HS-27A (cell line): ENCODE data around the gene PITPNC1.
A peak's percentile ranks its signal among the peaks of the same experiment; 100 is the strongest.
"Not testable (repeated sequence)": the region's sequence is repeated elsewhere in the genome, so short reads cannot be mapped to it uniquely, and the experiment has no call there.

ENCODE experiments used
- DNase-seq: peaks from one replicate; pipeline ENCODE4 v3.0.0-alpha.2; 2012; ENCODE audit warnings: low read depth, missing footprints

PITPNC1 gene

DNA sequence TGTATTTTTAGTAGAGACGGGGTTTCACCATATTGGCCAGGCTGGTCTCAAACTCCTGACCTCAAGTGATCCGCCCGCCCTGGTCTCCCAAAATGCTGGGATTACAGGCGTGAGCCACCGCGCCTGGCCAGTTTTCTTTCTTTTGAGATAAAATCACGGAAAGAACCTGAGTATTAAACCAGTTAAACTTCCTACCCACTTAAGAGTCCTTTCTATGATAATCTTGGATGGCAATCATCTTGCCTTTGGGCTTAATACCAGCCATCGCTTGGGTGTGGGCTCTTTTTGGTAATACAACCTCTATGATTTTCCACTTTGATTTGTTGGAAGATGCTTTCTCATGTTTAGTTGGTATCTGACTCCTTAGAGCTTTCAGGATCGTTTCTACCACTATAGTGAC lies 24.0 kb downstream of the PITPNC1 start:
- DNase-seq: no peak

DNA sequence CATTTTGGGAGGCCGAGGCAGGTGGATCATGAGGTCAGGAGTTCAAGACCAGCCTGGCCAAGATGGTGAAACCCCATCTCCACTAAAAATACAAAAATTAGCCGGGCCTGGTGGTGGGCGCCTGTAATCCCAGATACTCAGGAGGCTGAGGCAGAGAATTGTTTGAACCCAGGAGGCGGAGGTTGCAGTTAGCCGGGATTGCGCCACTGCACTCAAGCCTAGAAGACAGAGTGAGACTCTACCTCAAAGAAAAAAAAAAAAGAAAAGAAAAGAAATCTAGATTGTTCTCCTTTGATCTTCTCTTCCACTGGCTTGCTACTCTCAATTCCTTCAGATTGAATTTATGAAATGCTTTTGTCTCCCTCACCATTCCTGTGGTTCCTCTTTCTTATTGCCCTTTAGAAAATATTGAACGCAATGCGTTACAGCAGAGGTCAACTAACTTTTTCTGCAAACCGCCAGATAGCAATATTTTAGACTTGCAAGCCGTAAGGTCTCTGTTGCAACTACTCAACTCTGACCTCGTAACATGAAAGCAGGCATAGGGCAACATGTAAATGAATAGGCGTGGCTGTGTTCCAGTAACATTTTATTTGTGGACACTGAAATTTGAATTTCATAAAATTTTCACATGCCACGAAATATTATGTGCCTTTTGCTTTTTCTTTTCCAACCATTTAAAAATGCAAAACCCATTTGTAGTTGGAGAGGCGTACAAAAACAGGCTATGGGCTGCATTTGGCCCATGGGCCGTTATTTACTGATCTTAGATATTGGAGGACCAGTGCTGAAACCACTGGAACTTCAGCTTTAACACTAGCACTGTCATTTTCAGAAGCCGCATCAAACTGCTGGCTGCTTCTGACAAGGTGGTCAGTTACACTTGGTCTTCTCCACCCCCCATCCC lies 24.8 kb downstream of the PITPNC1 start:
- no peak for DNase-seq

DNA sequence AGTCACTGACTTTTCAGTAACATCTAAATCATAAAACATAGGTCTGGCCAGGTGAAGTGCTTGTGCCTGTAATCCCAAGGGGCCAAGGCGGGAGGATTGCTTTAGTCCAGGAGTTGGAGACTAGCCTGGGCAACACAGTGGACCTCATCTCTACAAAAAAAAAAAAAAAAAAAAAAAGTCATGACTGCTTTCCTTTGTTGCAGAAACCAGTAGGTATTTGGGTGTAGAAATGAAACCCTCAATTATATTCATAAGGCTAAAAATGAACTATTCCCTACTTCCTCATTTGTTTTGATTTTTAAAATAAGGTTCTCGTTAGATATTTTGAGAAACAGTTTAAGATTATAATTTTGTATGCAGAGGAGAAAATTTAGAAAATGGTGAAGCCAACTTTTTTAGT lies 26.0 kb downstream of the PITPNC1 start:
- no peak for DNase-seq

DNA sequence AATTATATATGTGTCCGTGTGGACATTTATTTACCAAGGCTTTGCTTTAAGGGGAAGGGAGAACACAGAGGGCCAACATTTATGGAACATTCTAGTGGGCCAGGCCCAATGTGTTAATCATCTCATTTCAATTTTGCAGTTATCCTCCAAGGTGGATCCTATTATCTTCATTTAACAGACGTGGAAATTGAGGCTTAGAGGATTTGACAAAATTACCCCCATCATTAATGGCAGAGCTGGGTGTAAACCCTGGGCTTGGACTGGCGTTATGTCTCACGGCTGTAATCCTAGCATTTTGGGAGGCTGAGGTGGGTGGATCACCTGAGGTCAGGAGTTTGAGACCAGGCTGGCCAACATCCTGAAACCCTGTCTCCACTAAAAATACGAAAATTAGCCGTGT lies 26.4 kb downstream of the PITPNC1 start:
- DNase-seq: no peak

DNA sequence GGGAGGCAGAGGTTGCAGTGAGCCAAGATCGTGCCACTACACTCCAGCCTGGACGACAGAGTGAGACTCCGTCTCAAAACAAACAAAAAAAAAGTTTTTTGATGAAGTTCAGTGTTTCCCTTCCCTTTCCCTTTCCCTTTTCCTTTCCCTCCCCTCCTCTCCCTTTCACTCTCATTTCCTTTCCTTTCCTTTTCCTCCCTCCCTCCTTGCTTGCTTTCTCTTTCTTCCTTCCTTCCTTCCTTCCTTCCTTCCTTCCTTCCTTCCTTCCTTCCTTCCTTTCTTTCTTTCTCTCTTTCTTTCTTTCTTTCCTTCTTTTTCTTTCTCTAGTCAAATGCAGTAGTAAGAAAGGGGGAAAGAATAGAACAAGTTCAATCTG lies 31.4 kb downstream of the PITPNC1 start:
- not testable (repeated sequence) for DNase-seq

DNA sequence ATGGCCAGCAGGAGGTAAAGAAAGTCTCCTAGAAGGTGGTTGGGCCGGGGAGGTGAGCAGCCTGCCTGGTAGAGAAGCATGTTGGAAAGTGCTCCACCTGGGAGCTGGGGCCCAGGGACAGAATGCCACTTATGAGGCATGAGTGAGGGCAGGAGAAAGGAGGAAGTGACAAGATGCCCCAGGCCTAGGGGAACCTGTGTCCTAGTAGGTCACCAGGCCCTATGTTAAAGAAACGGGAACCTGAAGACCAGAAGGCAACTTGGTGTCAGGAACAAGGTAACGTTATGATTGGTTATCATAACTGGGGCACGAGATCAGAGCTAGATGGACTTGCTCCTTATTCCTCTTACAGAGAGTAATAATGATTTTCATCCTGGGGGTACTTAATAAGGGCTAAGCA lies 34.3 kb downstream of the PITPNC1 start:
- no peak for DNase-seq

DNA sequence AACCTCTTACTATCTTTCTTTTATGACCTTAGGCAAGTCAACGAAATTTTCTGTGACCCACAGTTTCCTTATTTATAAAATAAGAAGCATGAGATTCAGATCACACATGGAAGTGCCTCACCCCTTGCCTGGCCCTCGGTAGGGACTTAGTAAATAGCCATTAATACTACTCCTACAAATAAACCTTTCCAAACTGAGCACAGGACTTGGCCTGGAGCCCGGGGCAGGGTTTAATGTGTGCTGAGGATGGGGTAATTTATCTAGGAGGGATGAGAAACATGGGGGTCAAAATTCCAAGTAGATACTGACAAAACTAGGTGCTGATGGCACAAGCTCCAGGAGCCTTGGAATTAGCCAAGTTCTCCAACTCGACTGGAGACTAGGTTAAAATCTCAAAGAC lies 35.0 kb downstream of the PITPNC1 start:
- no peak for DNase-seq

DNA sequence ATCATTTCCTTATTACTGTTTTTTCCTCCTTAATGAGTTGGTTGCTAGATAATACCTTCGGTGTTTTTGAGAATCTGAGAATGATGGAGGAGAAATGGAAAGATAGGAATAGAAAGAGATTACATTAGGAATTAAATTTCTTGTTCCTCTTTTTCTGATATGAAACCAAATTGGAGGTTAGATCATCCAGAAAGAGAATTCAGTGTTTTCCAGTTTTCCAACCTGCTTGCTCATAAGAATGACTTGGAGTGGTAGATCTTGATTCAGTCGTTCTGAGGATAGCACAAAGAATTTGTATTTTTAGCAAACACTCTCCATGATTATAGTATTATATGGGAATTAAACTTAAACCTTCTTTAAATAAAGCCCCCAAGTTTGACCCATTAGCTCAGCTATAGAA lies 35.9 kb downstream of the PITPNC1 start:
- DNase-seq: no peak

DNA sequence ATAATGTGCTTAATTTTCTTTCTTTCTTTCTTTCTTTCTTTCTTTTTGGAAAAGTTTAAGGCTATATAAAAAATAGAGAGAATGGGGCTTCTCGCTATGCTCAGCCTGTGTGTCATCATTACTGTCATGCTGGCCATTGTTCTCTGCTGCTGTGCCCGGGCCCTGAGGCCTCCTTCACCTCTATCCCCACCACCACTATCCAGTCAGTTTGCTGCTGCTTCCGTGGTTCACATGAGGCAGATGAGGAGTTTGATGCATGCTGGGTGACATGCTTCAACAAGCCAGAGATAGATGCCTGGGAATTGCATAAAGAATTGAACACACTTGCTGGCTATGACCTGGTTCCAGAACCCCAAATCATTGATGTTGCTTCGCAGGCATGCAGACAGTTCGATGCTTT lies 36.3 kb downstream of the PITPNC1 start:
- no peak for DNase-seq

DNA sequence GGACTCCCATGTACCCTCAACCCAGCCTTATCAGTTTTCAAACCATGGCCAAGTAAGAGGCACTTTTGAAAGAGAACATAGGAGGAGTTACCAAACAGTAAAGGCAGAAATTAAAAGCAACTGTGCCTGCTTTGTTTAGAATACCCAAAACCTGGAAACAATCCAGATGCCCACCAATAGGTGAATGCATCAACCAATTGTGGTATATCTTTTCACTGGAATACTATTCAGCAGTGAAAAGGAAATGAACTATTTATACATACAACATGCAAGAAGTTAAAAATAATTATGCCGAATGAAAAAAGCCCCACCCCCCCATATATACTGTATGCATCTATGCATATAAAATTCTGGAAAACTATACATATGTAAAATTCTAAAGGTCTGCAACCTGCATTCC lies 37.0 kb downstream of the PITPNC1 start:
- no peak for DNase-seq

DNA sequence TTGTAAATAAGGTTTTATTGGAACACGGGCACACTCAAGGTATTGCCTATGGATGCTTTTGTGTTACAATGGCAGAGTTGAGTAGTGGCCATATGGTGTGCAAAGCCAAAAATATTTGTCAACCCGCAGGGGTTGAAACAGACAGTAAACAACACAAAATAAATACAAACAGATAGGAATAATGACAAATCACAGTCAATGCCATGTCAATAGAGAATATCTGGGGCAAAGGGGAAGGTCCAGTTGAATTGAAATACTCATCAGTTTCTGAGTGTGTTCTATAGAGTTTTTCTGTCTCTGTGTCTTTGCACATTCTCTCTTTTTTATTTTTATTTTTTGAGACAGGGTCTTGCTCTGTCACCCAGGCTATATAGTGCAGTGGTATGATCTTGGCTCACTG lies 37.5 kb downstream of the PITPNC1 start:
- DNase-seq: no peak

DNA sequence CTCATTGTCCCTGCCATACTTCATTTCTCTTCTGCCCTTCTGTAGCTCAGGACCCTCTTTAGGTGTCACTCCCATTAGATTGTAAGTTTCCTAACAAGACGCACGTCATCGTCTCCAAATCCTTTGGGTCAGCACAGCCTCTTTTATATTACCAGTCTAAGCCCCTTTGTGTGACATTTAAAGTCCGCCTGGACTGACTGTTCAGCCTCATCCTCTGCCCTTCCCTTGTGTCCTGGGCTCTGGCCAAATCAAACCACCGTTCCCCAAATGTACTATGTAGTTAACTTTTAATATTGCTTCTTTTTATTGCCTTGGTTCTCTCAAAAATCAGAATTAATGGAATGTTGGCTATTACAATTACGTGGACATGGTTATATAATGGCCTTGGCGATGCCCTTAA lies 38.2 kb downstream of the PITPNC1 start:
- DNase-seq: no peak

DNA sequence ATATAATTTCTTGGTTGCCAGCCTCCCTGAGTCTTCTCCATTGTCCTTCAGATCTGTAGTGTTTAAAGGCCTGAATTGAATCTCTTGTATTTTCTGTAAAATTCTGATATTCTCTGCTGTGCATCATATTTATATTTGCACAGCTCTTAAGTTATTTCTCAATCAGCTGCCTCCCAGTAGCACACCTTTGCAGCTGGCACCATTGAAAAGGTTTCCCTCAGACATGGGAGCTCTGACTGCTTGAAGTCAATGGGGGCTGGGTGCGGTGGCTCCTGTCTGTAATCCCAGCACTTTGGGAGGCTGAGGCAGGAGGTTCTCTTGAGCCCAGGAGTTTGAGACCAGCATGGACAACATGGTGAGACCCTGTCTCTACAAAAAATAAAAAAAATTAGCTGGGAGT lies 40.4 kb downstream of the PITPNC1 start:
- no peak for DNase-seq

DNA sequence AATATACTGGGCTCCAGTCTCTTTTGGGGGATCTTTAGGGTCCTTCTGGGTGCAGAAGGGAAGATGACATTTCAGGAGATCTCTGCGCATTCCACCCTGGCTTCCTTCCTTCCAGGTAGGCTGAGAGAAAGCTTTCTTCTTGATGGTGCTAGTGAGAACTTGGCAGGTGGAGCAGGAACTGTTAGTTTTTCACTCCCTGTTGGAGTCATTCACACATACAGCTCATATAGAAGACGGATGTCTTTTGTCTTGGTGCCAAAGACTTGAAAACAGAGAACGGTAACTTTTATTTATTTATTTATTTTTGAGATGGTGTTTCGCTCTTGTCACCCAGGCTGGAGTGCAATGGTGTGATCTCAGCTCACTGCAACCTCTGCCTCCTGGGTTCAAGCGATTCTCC lies 43.9 kb downstream of the PITPNC1 start:
- no peak for DNase-seq

DNA sequence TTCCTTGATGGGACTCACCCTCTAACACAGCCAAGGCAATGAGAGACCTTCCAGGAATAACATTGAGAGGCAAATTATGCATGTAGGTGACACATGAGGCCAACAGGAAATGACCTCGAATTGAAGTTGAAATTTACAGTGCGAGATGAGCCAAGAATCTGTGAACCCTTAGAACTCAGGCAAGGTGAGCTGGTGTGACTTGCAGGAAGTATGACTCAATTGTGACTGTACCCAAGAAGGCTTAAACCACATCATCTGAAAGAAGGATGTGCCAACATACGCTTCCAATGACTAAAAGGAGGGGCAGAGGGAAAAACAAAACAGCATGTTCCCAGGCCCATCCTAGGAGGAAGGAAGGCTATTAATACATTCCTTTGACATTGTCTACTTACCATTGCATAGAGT lies 44.8 kb downstream of the PITPNC1 start:
- peak; percentile 4 for DNase-seq

DNA sequence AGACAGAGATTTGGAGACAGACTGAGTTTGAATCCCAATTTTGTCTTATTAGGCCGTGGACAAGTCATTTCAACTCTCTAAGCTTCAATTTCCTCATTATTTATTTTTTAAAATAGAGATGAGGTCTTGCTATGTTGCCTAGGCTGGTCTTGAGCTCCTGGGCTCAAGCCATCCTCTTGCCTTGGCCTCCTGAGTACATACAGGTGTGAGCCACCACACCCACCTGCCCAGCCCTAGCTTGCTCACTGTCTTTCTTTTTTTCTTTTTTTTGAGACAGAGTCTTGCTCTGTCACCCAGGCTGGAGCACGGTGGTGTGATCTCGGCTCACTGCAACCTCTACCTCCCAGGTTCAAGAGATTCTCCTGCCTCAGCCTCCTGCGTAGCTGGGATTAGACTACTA lies 45.2 kb downstream of the PITPNC1 start:
- not testable (repeated sequence) for DNase-seq

DNA sequence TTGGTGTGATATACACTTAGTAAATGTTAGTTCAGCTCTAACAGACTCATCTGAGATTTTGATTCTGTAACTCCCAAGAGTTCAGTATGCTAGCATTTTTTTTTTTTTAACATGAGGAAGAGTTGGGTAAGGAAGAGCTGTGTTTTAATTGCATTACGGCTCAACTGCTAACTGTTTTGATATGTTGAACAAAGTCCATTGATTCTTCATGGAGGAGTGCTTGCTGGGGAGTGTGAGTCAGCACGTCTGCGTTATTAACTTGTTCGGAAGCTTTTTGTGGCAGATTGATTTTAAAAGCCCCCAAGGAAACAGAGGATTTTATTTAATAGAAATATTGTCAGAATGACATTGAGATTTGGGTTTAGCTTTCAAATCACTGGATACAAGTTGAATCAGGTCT lies 45.8 kb downstream of the PITPNC1 start:
- DNase-seq: no peak

DNA sequence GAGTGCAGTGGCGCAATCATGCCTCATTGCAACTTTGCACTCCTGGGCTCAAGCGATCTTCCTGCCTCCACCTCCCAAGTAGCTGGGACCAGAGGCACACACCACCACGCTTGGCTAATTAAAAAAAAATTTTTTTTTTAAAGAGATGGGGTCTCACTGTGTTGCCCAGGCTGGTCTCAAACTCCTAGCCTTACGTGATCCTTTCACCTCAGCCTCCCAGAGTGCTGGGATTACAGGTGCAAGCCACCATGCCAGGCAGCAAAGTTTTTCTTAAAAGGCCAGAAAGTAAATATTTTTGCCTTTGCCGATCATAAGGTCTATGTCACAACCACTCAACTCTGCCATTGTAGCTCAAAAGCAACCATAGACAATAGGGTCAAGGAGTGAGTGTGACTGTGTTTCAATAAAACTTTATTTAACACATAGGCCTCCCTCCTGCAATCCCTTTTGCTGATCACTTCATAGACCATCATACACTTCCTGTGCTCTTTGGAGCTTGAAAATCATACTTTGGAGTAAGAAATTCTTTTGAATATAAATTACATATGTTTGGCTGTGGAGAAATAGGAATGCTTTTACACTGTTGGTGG lies 48.6 kb downstream of the PITPNC1 start:
- no peak for DNase-seq

DNA sequence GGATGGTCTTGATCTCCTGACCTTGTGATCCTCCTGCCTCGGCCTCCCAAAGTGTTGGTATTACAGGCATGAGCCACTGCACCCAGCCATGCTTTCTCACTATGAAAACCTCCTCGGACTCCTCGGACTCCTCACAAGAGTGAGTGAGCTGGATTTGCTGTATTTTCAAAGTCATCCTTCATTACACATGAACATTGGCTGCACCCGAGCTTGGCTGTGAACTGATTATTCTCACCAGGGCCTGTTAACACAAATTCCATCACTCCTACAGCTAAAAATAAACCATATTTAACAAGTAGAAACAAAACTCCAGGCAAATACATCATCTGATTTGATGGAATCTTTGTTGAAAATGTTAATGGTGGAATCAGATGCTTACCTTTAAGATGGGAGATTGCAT lies 50.3 kb downstream of the PITPNC1 start:
- no peak for DNase-seq

DNA sequence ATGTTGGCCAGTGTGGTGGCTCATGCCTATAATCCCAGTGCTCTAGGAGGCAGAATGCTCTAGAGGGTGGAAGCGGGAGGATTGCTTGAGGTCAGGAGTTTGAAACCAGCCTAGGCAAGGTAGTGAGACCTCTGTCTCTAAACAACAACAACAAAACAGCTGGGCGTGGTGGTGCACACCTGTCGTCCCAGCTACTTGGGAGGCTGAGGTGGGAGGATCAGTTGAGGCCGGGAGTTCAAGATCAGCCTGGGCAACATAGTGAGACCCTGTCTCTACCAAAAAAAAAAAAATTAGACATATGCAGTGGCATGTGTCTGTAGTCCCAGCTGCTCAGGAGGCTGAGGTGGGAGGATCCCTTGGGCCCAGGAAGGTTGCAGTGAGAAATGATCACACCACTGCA lies 53.4 kb downstream of the PITPNC1 start:
- DNase-seq: not testable (repeated sequence)

DNA sequence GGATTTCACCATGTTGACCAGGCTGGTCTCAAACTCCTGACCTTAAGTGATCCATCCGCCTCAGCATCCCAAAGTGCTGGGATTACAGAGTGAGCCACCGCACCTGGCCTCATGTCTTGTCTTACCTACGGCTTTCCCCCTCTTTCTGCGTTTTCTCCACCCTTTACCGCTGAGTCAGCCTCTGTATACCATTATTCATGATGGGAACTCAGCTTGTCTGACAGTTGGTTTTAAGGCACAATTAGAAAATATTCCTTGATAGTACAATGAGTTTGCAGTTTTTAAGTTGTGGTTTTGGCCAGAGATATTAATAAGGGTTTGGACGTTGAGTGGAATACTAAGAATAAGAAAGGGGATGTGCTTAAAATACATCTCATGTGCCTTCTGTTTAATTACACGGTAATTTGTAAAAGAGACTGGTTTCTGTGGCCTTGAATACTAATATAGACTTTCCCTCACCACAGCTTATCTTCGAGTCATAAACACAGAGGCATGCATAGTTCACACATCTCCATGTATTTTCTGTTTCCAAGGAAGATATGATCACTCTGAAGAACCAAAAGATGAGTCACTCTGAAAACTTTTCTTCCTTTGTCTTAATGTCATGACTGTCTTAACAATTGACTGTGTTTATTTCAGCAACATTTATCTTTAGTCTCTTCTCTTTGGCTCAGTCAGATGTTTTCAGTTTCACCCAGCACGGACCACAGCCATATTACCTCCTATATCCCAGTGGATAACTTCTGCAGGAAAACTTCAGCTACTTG lies 54.4 kb downstream of the PITPNC1 start:
- DNase-seq: no peak

DNA sequence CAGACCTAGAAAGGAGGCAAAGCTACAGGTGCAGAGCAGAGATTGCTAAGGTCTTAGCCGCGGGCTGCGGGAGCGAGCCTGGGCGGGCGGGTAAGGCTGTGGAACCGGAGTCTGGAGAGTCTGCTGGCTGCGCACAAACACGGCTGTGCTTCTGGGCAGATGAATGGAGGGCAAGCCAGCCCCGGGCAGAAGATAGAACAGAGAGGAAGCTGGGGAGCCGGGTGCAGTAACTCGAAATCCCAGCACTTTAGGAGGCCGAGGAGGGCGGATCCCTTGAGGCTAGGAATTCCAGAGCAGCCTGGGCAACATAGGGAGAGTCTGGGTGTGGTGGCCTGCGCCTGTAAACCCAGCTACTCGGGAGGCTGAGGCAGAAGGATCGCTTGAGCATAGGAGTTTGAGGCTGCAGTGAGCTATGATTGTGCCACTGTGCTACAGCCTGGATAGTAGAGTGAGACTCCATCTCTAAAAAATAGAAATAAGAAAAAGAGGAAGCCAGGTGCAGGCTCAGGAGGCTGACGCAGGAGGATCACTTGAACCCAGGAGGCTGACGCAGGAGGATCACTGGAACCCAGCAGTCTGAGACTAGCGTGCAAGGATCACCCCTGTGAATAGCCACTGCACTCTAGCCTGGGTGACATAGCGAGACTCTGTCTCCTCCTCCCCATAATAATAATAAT lies 56.3 kb downstream of the PITPNC1 start:
- no peak for DNase-seq
